Esophagus (tissue), 2 donors: ENCODE data around the gene DDX17. TPM values are rescaled to one million over a fixed set of nuclear protein-coding genes. Genes with fewer than 3 reads are reported as not detected.

Experiments used
- H3K27ac ChIP-seq, 2 donors: one replicate each; pipeline ENCODE4 v1.5.1; 2013; ENCODE audit warnings: low read depth in 2 of 2, mild to moderate bottlenecking in 2 of 2, inconsistent platforms in 1 of 2, low read length in 1 of 2, moderate library complexity in 1 of 2
- H3K27me3 ChIP-seq, 2 donors: one replicate each; pipeline ENCODE4 v1.6.1; 2013; ENCODE audit warnings: low read length in 2 of 2, control low read depth in 1 of 2, mild to moderate bottlenecking in 1 of 2; ENCODE audit not compliant: insufficient read depth in 2 of 2, control insufficient read depth in 1 of 2
- H3K36me3 ChIP-seq, 2 donors: one replicate each; pipeline ENCODE4 v1.6.1; 2013; ENCODE audit warnings: low read length in 1 of 2; ENCODE audit not compliant: control insufficient read depth in 2 of 2, insufficient read depth in 2 of 2
- H3K4me1 ChIP-seq, 2 donors: one replicate each; pipeline ENCODE4 v1.6.1; 2013; ENCODE audit warnings: low read length in 1 of 2; ENCODE audit not compliant: control insufficient read depth in 2 of 2, insufficient read depth in 2 of 2
- H3K4me3 ChIP-seq, 2 donors: one replicate each; pipeline ENCODE4 v1.5.1; 2013; ENCODE audit warnings: low read length in 2 of 2, mild to moderate bottlenecking in 2 of 2, low read depth in 1 of 2, moderate library complexity in 1 of 2
- H3K9me3 ChIP-seq, 2 donors: one replicate each; pipeline ENCODE4 v1.6.1; 2013; ENCODE audit warnings: mild to moderate bottlenecking in 2 of 2, low read depth in 1 of 2, low read length in 1 of 2, moderate library complexity in 1 of 2; ENCODE audit not compliant: control insufficient read depth in 2 of 2, insufficient read depth in 1 of 2
- WGBS, 2 donors: extraction: QIAGEN DNeasy Blood & Tissue Kit; methylation state at CpG; one replicate each; pipeline ENCODE4 v1.1.7; 2013; 5-methylcytosine and 5-hydroxymethylcytosine counted together
- polyA plus RNA-seq, 2 donors: library from polyadenylated mRNA; stranded (reverse); fragments of 200-250 nt; gene quantifications; one replicate each; pipeline ENCODE4 v1.2.3, GENCODE V29; 2013
- donor health status: healthy with polysubstance abuse.
- donor health status: Bipolar disorder and iron deficiency.

The DDX17 gene
- polyA plus RNA-seq, 2 donors = 95.5 to 143 TPM

DNA sequence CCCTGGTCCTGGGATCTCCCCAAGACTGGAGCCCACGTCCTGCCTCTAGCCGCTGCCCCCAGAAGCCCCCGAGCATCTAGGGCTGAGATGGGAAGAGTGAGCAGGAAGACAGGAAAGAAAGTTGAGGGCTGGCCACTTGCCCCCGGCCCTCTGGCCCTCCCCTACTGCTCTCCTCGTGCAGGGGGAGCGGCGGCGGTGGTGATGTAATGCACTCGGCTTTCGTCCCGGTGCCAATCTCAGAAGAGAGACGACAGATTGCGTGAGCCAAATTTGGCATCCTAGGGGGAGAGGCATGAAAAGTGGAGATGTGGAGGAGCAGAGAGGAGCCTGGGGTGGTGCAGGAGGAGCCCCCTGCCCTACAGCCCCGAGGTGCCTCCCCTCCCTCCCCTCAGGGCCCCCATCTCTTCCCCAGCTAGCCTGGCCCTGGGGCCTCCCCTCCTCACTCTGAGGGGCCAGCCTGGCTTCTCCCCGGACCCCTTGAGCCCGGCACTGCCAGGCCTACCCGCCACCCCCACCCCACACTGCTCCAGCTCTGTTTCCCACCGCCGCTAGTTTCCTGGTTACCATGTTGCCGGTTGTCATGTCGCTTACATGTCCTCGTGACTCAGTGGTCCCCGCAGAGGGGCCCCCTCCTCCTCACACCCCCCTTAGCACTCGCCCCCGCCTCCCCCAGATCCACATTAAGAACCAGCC, 53.6 kb downstream of the DDX17 start:
- Histone ChIP-seq H3K4me1 (peaks cover 7 to 11% of the 10 kb centered on the region in 2 donors), H3K36me3 (no peaks in the 10 kb centered on the region), H3K9me3 (peaks cover 0 to 3% of the 10 kb centered on the region in 2 donors), H3K27ac (no peak overlapping the region), H3K4me3 (no peak overlapping the region), H3K27me3 (peaks cover 0 to 26% of the 10 kb centered on the region in 2 donors)
- WGBS, 2 donors = 28 to 30% methylated on average over 25 of the region's 25 CpGs

DNA sequence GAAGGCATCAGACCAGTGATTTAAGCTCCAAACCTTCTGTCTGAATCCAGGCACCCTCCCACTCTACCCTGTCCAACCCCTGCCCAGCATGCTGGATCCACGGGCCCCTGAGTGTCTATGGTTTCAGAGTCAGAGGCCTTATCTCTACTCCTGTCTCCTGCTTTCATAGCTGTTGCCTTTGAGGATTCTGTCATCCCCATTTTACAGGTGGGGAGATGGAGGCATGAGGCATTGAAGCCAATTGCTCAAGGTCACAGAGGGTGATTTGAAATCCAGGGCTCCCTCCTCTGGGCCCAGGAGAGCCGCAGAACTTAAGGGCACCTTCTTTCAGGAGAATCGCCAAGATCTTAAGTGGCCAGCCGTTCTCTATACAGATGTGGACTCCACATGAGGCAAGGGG, 54.2 kb downstream of the DDX17 start:
- Histone ChIP-seq H3K9me3 (peaks cover 0 to 3% of the 10 kb centered on the region in 2 donors), H3K4me1 (peaks cover 7 to 11% of the 10 kb centered on the region in 2 donors), H3K27ac (no peak overlapping the region), H3K4me3 (no peak overlapping the region), H3K36me3 (no peaks in the 10 kb centered on the region), H3K27me3 (peaks cover 0 to 26% of the 10 kb centered on the region in 2 donors)
- WGBS, 2 donors = 73% methylated on average over 4 of the region's 4 CpGs

DNA sequence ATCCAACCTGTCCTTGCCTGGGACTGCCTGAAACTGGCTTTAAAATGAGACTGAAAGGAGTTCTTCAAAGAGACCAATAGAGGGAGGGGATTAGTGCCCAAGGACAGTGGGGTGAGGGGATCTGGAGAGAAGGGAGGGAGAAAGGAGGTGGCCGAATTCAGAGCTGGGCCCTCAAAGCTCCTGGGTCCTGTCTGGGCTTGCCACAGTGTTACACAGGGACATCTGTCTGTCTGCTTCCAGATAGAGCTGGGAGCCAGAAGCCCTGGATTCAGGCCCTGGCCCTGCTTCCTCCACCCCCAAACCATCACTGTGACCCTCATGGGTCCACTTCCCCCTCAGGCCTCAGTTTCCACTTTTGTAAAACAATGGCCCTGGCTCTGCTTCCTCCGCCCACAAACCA, 54.7 kb downstream of the DDX17 start:
- peaks cover 0 to 25% of the 10 kb centered on the region in 2 donors for H3K27me3 ChIP-seq
- H3K27ac ChIP-seq = no peak overlapping the region
- H3K36me3 ChIP-seq = no peaks in the 10 kb centered on the region
- WGBS, 2 donors = 70 to 72% methylated on average over 2 of the region's 2 CpGs
- peaks cover 7 to 11% of the 10 kb centered on the region in 2 donors for H3K4me1 ChIP-seq
- H3K9me3 ChIP-seq = peaks cover 0 to 3% of the 10 kb centered on the region in 2 donors
- no peak overlapping the region for H3K4me3 ChIP-seq

DNA sequence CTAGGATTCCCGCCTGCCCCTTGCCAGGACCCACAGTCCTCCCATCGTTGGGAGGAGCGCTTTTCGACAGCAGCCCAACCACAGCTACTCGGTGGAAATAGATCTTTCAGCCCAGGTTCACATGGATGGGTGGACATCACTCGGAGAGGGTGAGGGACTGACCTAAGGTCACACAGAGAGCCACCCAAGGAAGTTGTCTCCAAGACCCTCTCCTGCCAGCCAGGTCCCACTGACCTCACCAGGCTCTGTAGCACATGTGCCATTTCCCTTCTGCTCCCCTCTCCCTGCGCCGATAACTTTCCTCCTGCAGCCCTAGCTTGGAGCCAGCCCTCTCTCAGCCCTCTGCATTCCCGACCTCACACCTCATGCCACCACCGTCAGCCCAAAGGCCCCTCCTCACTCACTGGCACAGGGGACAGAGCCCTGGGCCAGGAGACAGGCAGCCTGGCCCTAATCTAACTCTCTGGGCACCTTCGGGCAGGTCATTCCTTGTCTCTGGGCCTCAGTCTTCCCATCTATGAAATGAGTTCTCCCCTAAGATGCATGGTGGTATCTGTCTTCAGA, 55.8 kb downstream of the DDX17 start:
- Histone ChIP-seq H3K36me3 (no peaks in the 10 kb centered on the region), H3K27ac (no peak overlapping the region), H3K4me1 (peaks cover 7 to 9% of the 10 kb centered on the region in 2 donors), H3K9me3 (peaks cover 0 to 3% of the 10 kb centered on the region in 2 donors), H3K4me3 (no peak overlapping the region), H3K27me3 (peaks cover 0 to 16% of the 10 kb centered on the region in 2 donors)
- WGBS, 2 donors = 53 to 63% methylated on average over 11 of the region's 11 CpGs

DNA sequence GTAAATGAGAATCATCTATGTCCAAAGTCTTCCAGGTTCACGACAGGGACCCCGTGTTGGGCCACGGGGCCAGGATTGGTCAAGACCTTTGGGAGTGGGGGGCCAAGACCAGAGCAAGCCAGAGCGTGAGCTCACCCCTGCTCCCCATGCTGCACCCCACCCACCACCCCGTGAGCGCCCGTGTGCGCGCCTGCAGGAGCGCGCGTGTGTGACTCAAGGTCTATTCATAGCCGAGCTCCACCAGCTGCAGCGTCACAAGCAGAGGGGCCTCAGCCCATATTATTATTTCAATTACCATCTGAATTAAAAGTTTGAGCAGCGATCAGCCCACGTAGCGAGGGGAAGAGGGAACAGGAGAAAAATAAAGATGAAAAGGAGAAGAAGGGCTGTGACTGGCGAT, 56.3 kb downstream of the DDX17 start:
- WGBS, 2 donors = 59% methylated on average over 18 of the region's 18 CpGs
- no peak overlapping the region for H3K27ac ChIP-seq

DNA sequence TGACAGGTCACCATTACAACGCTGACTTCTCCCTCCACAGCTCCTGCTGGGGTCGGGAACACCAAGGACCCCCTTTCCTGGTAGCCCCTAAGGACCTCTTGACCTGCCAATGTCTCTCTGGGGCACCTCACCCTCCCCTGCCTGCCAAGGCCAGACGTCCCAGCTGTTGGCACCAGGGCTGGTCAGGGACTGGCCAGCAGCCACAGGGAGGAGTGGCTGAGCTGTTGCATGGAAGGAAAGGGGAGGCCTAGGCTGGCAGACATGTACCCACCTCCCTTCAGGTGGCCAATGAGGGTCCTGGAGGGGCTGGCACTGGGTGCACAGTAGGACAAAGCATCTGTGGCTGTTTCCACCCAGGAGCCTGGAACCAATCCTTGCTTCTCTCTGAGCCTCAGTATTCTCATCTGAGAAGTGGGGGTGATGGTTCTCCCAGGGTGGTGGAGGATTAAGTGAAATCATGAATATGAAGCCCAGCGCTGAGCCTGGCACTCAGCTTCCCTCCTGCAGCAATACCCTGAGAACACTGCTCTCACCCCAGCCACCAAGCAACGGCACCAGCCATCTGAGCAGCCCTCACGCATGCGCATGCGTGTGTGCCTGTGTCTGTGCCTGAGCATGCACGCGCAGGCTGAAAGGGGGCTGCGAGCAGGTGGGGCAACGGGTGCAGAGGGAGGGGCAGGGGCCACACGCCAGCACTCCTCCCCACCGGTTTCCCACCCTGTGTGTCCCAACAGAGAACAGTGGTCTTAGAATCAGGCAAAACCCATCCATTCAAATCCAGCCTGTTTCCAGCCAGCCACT, 57.0 kb downstream of the DDX17 start:
- Histone ChIP-seq H3K4me3 (no peak overlapping the region), H3K9me3 (peaks cover 0 to 3% of the 10 kb centered on the region in 2 donors), H3K27me3 (peaks cover 0 to 7% of the 10 kb centered on the region in 2 donors), H3K27ac (no peak overlapping the region), H3K4me1 (peaks cover 0 to 3% of the 10 kb centered on the region in 2 donors), H3K36me3 (no peaks in the 10 kb centered on the region)
- 68 to 69% methylated on average over 14 of the region's 14 CpGs for WGBS, 2 donors

More for the DNA sequence above, 56.3 kb downstream of the DDX17 start:
- H3K4me3 ChIP-seq = no peak overlapping the region
- H3K27me3 ChIP-seq = peaks cover 0 to 11% of the 10 kb centered on the region in 2 donors
- H3K9me3 ChIP-seq = peaks cover 0 to 3% of the 10 kb centered on the region in 2 donors
- peaks cover 3 to 5% of the 10 kb centered on the region in 2 donors for H3K4me1 ChIP-seq
- H3K36me3 ChIP-seq = no peaks in the 10 kb centered on the region

DNA sequence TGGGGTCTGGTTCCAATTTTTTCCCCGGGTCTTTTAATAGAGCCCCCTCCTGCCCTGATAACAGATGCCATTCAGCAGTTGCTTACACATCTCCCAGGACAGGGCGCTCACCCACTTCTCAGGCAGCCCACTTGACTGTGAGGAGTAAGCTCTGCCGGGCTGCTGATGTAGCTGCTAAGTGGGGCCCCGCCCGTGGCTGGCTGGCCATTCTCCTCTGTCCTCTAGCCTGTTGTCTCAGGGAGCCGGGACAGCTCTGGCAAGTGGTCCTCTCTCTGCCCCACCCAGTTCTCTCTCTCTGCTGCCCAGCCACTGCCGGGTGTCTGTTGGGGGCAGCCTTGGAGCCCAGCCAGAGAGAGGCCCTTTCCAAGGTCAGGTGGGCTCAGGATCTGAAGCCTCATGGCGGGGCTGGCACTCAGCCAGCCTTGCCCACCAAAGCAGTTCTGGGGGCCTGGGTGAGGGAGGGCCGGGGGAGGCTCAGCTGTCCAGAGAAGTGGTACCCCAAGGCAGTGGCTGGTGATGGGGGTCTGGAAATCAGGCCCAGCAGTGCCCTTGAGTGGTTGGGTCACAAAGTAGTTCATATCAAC, 60.0 kb downstream of the DDX17 start:
- H3K4me3 ChIP-seq = no peak overlapping the region
- H3K27ac ChIP-seq = no peak overlapping the region
- no peaks in the 10 kb centered on the region for H3K4me1 ChIP-seq
- no peaks in the 10 kb centered on the region for H3K36me3 ChIP-seq
- WGBS, 2 donors = 54 to 59% methylated on average over 9 of the region's 9 CpGs
- no peaks in the 10 kb centered on the region for H3K9me3 ChIP-seq
- no peaks in the 10 kb centered on the region for H3K27me3 ChIP-seq

DNA sequence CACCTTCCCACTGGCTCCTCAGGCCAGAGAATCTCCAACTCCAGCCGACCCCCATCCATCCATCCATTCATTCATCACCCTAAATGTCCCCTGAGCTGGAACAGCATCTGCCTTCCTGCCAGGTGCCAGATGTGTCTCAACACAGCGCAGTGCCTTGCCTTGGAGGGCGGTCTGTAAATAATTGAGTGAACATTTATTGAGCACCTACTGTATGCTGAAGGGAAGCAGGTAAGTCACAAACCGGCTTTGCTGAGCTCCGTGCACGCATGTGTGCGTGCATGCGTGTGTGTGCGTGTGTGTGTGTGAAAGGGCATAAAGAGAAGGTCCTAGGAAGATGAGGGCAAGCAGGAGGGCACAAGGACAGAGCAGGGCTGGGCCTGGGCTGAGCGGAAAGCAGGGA, 61.3 kb downstream of the DDX17 start:
- no peaks in the 10 kb centered on the region for H3K27me3 ChIP-seq
- no peak overlapping the region for H3K4me3 ChIP-seq
- no peaks in the 10 kb centered on the region for H3K36me3 ChIP-seq
- H3K4me1 ChIP-seq = no peaks in the 10 kb centered on the region
- WGBS, 2 donors = 86 to 89% methylated on average over 10 of the region's 10 CpGs
- no peaks in the 10 kb centered on the region for H3K9me3 ChIP-seq
- no peak overlapping the region for H3K27ac ChIP-seq
